Measurements from ENCODE around the gene XG.
"Not testable (repeated sequence)": the region's sequence is repeated elsewhere in the genome, so short reads cannot be mapped to it uniquely, and the experiment has no call there.

GRCh38 chrX:2803486-2803885 lies 51.6 kb downstream of the XG start:
- TF ChIP-seq, protein P1, sequence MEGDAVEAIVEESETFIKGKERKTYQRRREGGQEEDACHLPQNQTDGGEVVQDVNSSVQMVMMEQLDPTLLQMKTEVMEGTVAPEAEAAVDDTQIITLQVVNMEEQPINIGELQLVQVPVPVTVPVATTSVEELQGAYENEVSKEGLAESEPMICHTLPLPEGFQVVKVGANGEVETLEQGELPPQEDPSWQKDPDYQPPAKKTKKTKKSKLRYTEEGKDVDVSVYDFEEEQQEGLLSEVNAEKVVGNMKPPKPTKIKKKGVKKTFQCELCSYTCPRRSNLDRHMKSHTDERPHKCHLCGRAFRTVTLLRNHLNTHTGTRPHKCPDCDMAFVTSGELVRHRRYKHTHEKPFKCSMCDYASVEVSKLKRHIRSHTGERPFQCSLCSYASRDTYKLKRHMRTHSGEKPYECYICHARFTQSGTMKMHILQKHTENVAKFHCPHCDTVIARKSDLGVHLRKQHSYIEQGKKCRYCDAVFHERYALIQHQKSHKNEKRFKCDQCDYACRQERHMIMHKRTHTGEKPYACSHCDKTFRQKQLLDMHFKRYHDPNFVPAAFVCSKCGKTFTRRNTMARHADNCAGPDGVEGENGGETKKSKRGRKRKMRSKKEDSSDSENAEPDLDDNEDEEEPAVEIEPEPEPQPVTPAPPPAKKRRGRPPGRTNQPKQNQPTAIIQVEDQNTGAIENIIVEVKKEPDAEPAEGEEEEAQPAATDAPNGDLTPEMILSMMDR (IDR thresholded peaks at IDR 0.05; ENCODE audit: low read length): not testable (repeated sequence)
- TF ChIP-seq EZH2 (IDR thresholded peaks at IDR 0.05; ENCODE audit: borderline replicate concordance, low read length): not testable (repeated sequence)

All from OCI-LY1 (cell line).